Measurements from ENCODE around the gene TMEM183A.
A peak's percentile ranks its signal among the peaks of the same experiment; 100 is the strongest.

GRCh38 chr1:203046984-203047630, 39.9 kb downstream of the TMEM183A start:
- TF ChIP-seq EP300 (IDR thresholded peaks at IDR 0.05) (no peak), CTCF (IDR thresholded peaks at IDR 0.05) (no peak), POLR2AphosphoS5 (IDR thresholded peaks at IDR 0.05) (peak in 1 of 2 donors; percentile 27)

Data from esophagus muscularis mucosa (tissue), 4 donors.